Gastroesophageal sphincter (tissue), 4 donors: ENCODE results near the gene NOL11. TPM values are rescaled to one million over a fixed set of nuclear protein-coding genes. Genes with fewer than 3 reads are reported as not detected.
"Not testable (repeated sequence)": the region's sequence is repeated elsewhere in the genome, so short reads cannot be mapped to it uniquely, and the experiment has no call there.

Experiments
- ATAC-seq: fragments of 150-250 bp; one replicate; pipeline ENCODE4 v1.9.1; 2016; ENCODE audit warnings: mild to moderate bottlenecking, moderate library complexity
- H3K27ac ChIP-seq, 4 donors: fragments of 200-600 bp; sonication (generic) in 3 of 4; 1 replicate in 3 of 4; 2 replicates in 1 of 4; pipeline ENCODE4 v1.5.1; 2016 to 2019
- H3K27me3 ChIP-seq: fragments of 200-600 bp; sonication (generic); one replicate; pipeline ENCODE4 v1.5.1; 2019
- H3K36me3 ChIP-seq, 2 donors: fragments of 200-600 bp; sonication (generic); one replicate each; pipeline ENCODE4 v1.5.1; 2019; ENCODE audit warnings: control low read depth in 1 of 2
- H3K4me1 ChIP-seq, 3 donors: fragments of 200-600 bp; sonication (generic); 1 replicate in 2 of 3; 2 replicates in 1 of 3; pipeline ENCODE4 v1.5.1; 2016 to 2019; ENCODE audit warnings: control low read depth in 2 of 3
- H3K4me3 ChIP-seq, 2 donors: fragments of 200-600 bp; sonication (generic); one replicate each; pipeline ENCODE4 v1.5.1; 2019; ENCODE audit warnings: mild to moderate bottlenecking in 1 of 2, moderate library complexity in 1 of 2
- H3K9me3 ChIP-seq, 3 donors: fragments of 200-600 bp; sonication (generic); one replicate each; pipeline ENCODE4 v1.5.1; 2017 to 2019; ENCODE audit warnings: control low read depth in 2 of 3
- EP300 ChIP-seq: sonication (generic); formaldehyde crosslinking; IDR thresholded peaks from one replicate; pipeline ENCODE4 v1.6.1; 2017; ENCODE audit warnings: antibody characterized with exemption, mild to moderate bottlenecking
- POLR2A ChIP-seq, 2 donors: fragments of 450-650 bp; IDR thresholded peaks; one replicate each; pipeline ENCODE4 v1.6.1; 2017; ENCODE audit warnings: antibody characterized with exemption in 2 of 2, mild to moderate bottlenecking in 2 of 2, moderate library complexity in 1 of 2
- POLR2AphosphoS5 ChIP-seq: sonication (generic); formaldehyde crosslinking; IDR thresholded peaks from one replicate; pipeline ENCODE4 v1.6.1; 2017; ENCODE audit warnings: antibody characterized with exemption
- WGBS, 2 donors: methylation state at CpG; one replicate each; pipeline ENCODE4 v1.1.5; 2018; ENCODE audit warnings: low coverage in 1 of 2; 5-methylcytosine and 5-hydroxymethylcytosine counted together
- total RNA-seq, 4 donors: library from RNA; depleted of rRNA; stranded (reverse); fragments of >200 nt; gene quantifications; one replicate each; pipeline ENCODE4 v1.1.0, GENCODE V29; 2016
- TF ChIP-seq, protein P1 (sequence below), 4 experiments: fragments of 200-600 bp in 2 of 4; fragments of 450-650 bp in 2 of 4; sonication (generic) in 1 of 4; IDR thresholded peaks; one replicate each; pipeline ENCODE4 v1.5.1; 2017 to 2019; ENCODE audit warnings: antibody characterized with exemption in 4 of 4, mild to moderate bottlenecking in 2 of 4, moderate library complexity in 2 of 4

Gene NOL11
- total RNA-seq, 4 donors from 2014 or later = 20.5 to 26.2 (median 22.6) TPM

- H3K4me3 ChIP-seq = no peak overlapping the region
- no peak for ATAC-seq
- no peak overlapping the region for H3K27ac ChIP-seq
- no peaks in the 10 kb centered on the region for H3K9me3 ChIP-seq
- no peaks in the 10 kb centered on the region for H3K4me1 ChIP-seq
- TF ChIP-seq EP300 (no peak), POLR2A (IDR thresholded peaks at IDR 0.05) (no peak), POLR2AphosphoS5 (no peak)
- TF ChIP-seq, protein P1, sequence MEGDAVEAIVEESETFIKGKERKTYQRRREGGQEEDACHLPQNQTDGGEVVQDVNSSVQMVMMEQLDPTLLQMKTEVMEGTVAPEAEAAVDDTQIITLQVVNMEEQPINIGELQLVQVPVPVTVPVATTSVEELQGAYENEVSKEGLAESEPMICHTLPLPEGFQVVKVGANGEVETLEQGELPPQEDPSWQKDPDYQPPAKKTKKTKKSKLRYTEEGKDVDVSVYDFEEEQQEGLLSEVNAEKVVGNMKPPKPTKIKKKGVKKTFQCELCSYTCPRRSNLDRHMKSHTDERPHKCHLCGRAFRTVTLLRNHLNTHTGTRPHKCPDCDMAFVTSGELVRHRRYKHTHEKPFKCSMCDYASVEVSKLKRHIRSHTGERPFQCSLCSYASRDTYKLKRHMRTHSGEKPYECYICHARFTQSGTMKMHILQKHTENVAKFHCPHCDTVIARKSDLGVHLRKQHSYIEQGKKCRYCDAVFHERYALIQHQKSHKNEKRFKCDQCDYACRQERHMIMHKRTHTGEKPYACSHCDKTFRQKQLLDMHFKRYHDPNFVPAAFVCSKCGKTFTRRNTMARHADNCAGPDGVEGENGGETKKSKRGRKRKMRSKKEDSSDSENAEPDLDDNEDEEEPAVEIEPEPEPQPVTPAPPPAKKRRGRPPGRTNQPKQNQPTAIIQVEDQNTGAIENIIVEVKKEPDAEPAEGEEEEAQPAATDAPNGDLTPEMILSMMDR (IDR thresholded peaks at IDR 0.05) = no peak
- H3K27me3 ChIP-seq = peaks cover 10% of the 10 kb centered on the region
- no peaks in the 10 kb centered on the region for H3K36me3 ChIP-seq
- WGBS, 2 donors = 85 to 96% methylated on average over 1 of the region's 1 CpG
Measured at GRCh38 chr17:67700725-67701119, 17.0 kb upstream of the NOL11 start.

- 86% methylated on average over 4 of the region's 8 CpGs; no CpG with 5 or more reads in 1 of the 2 donors for WGBS, 2 donors
- ATAC-seq, H3K36me3 ChIP-seq: not testable (repeated sequence)
Measured at GRCh38 chr17:67702861-67703260, 14.9 kb upstream of the NOL11 start.

DNA sequence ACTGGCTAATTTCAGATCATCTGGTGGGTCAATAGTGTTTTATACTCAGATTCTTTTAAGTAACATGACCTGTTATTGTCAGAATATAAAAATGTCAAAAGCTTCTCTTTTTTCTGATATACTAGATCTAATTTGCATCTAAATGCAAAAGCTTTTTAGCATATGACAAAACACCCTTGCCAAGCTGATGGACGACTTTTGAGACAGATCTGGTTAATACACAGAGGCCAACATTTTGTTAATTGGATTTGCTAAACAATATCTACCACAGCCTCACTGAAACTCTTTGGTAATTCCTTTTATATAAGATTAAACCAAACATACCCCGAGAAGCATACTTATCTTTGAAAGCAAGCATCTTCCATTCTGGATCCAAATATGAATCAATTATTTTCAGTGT lies 10.3 kb upstream of the NOL11 start:
- TF ChIP-seq, protein P1 (IDR thresholded peaks at IDR 0.05) = no peak
- no peak for TF ChIP-seq POLR2AphosphoS5
- TF ChIP-seq EP300 = no peak
- no peak for TF ChIP-seq POLR2A (IDR thresholded peaks at IDR 0.05)
- WGBS, 2 donors = 54 to 57% methylated on average over 2 of the region's 2 CpGs
- peaks cover 17% of the 10 kb centered on the region for H3K27me3 ChIP-seq

More at GRCh38 chr17:67702861-67703260, 14.9 kb upstream of the NOL11 start:
- H3K27ac ChIP-seq, H3K9me3 ChIP-seq, H3K4me3 ChIP-seq, H3K4me1 ChIP-seq: not testable (repeated sequence)
- H3K27me3 ChIP-seq = peaks cover 17% of the 10 kb centered on the region

DNA sequence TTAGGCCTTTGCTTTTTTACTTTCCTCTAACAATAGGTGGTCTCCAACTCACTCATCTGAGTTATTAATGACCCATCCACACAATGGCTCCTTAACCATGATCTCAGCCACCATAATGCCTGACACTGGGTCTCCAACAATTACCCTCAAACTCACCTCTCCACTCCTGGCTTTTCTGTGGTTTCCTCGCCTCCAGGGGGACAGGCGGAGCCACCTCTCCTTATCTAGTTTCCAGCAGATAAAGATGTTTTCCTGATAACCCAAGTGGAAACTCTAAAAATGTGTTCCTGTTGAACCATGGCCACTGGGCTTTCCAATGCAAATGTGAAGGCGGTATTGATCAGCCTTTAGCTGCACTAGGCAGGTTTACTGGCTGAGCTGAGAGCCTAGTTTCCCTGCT lies 9.4 kb upstream of the NOL11 start:
- ATAC-seq = no peak
- H3K4me1 ChIP-seq = no peaks in the 10 kb centered on the region
- H3K36me3 ChIP-seq = no peaks in the 10 kb centered on the region
- H3K4me3 ChIP-seq = no peak overlapping the region
- WGBS, 2 donors = 100% methylated on average over 1 of the region's 3 CpGs; no CpG with 5 or more reads in 1 of the 2 donors
- H3K27me3 ChIP-seq = peaks cover 17% of the 10 kb centered on the region
- no peaks in the 10 kb centered on the region for H3K9me3 ChIP-seq
- TF ChIP-seq POLR2AphosphoS5 = no peak
- TF ChIP-seq, protein P1 (IDR thresholded peaks at IDR 0.05) = no peak
- TF ChIP-seq EP300 = no peak
- TF ChIP-seq POLR2A (IDR thresholded peaks at IDR 0.05) = no peak
- H3K27ac ChIP-seq = no peak overlapping the region

More for the DNA sequence above, 10.3 kb upstream of the NOL11 start:
- no peak overlapping the region for H3K4me3 ChIP-seq
- no peak for ATAC-seq
- no peaks in the 10 kb centered on the region for H3K4me1 ChIP-seq
- no peaks in the 10 kb centered on the region for H3K9me3 ChIP-seq
- no peaks in the 10 kb centered on the region for H3K36me3 ChIP-seq
- H3K27ac ChIP-seq = no peak overlapping the region

GRCh38 chr17:67711916-67712315 lies 5.8 kb upstream of the NOL11 start:
- H3K4me3 ChIP-seq = no peak overlapping the region
- no peak for TF ChIP-seq EP300
- TF ChIP-seq, protein P1 (IDR thresholded peaks at IDR 0.05) = no peak
- no peak for TF ChIP-seq POLR2AphosphoS5
- peaks cover 2% of the 10 kb centered on the region for H3K27me3 ChIP-seq
- WGBS, 2 donors = 59 to 70% methylated on average over 3 to 4 of the region's 4 CpGs
- no peak overlapping the region for H3K27ac ChIP-seq
- H3K9me3 ChIP-seq = no peaks in the 10 kb centered on the region
- peaks cover 0 to 3% (median 0%) of the 10 kb centered on the region in 3 donors for H3K4me1 ChIP-seq
- no peaks in the 10 kb centered on the region for H3K36me3 ChIP-seq
- no peak for ATAC-seq
